Urothelium cell line (cell line): Measurements from ENCODE around the gene TBC1D22A.

Experiments used
- DNase-seq: peaks from one replicate; pipeline ENCODE4 v3.0.0; 2011; ENCODE audit warnings: low spot score, mixed read lengths
- FAIRE-seq: peaks from 2 replicates; lab custom pipeline; 2011; peaks lifted over from hg19 to GRCh38; lab: Jason Lieb, UNC

The TBC1D22A gene

DNA sequence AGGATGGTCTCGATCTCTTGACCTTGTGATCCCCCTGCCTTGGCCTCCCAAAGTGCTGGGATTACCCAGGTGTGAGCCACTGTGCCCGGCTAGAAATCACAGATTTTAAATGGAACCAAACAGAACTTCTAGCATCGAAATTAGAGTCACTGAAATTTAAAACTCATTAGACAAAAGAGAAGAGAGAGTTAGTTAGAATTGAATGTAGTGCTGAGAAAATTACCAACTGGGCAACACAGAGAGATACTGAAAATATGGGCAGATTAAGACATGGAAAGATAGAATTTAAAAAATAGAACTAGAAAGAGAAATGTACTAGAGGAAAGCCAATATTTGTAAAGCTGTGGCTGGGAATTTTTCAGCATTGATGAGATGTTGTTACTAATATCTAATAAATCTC is 217.9 kb downstream of the TBC1D22A start:
- FAIRE-seq (no peak), DNase-seq (no peak)

DNA sequence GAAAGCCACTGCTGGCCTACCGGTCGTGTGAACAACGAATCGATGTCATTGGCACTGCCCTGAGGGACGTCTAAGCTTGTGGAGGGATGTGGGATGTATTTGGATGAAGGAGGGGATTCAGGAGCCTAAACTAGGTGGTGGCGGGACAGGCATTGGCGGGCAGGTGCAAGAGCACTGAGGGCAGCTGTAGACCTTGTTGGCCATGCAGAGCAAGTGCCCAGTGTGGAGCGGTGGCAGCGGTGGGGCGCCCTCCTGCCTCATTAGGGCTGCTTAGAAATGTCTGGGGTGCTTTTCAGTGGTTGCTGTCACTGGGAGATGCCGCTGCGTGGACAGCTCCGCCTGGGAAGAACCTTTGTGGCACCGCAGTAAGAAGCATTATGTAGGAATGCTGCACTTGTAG is 220.2 kb downstream of the TBC1D22A start:
- DNase-seq (no peak), FAIRE-seq (no peak)

DNA sequence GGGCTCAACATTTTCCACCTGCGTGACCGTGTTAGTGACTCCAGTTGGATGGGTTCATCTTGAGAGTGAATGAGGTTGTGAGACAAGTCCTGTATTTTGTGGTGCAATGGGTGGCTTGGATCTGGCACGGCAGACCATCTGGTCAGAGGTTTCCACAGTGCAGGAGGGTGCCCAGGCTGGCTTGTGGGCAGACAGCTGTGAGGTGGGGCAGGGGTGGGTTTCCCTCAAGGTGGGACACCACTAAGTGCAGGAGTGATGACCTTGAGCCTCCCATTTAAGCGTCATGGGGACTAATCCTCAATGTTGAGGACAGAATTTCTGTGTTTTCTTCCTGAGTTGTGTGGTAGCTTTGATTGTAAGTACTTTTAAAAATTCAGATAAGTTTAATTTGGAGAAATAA is 220.6 kb downstream of the TBC1D22A start:
- no peak for DNase-seq
- FAIRE-seq: peak; percentile 62

DNA sequence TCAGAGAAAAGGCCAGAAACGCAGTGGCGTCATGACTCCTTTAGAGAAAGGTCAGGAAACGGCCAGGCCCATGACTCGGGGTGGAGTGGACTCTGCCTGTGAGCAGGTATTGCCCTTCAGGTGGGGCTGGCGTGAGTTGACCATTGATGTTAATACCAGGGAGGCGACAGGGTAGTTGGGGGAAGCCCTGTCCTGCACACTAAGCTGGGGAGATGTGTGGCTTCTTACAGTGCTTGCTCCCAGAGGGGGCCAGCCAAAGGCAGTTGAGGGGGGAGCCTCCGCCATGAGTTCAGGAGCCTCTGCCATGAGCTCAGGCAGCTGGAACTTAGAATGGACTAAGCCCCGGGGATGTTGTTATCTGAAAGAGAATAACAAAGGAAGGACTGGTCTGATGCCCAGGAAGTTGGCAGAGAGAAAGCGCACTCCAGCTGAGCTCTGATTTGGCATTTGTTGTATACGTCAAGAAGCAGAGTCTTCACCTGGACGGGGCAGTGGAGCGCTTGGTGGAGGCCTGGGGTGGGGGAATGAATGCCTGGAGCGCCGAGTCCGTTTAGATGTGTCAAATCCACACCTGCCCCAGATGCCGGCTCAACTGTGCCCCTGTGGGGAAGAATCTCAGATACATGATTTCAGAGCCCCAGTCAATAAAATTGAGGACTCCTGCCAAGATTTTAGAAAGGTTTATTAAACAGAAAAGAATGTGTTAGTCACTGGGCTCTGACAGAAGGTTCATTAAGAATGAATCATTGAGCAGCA is 222.5 kb downstream of the TBC1D22A start:
- FAIRE-seq: no peak
- peak; percentile 74 for DNase-seq

DNA sequence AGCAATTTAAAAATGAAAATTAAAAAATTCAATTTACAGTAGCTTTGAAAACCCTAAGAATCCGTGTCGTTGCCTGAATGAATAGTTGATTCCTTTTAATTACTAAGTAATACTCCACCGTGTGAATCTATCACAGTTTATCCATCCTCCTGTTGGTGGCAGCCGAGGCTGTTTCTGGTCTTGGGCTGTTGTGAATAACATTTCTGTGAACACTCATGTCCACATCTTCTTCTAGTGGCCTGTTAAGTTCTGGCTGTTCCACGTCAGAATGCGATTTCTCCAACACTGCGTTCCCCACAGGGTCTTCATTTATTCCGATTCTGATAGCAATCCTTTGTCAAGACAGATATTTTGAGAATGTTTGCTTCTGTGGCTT is 223.0 kb downstream of the TBC1D22A start:
- FAIRE-seq (no peak), DNase-seq (peak; percentile 50)

DNA sequence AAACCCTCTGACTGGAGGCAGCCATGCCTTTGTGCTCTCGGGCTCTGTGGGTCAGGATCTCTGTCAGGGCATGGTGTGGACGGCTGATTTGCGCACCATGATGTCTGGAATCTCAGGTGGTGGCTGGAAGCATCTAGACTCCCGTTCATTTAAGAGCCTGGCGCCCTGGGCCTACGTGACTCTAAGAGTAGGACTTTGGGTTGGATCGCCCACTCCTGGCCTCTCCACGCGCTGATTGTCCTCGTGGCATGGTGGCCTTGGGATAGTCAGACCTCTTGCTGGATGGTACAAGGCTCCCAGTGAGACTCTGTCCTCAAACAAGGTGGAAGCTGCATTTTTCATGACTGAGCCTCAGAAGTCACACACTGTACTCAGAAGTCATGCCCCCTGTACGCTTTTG is 224.3 kb downstream of the TBC1D22A start:
- no peak for FAIRE-seq
- DNase-seq: no peak

DNA sequence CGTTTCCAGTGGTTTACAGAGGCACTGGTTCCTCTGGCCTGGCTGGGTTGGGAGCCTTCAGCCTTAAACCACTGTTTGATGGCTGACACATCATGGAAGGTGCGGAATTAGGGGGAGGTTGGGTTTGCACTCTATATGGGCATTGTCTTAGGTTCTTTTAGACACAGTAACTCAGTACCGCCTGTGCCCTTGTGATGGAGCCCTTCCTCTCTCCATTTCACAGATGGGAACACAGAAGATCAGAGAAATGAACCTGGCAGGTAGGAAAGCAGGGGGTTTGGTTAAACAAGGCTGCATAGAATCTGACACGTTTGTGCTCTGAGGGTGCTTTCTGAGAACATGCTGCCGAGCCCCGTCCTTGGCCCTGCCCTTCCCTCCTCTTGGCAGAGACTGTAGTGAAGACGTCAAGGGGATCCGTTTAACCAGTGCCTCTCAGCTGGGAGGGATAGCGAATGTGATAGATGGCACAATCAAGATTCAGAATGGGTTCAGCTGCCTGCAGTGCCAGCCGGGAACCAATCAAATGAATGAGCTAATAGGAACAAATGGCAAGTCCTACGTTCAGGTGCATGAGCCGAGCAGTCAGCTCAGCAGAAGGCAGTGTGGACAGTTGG is 228.6 kb downstream of the TBC1D22A start:
- FAIRE-seq (peak; percentile 35), DNase-seq (no peak)

DNA sequence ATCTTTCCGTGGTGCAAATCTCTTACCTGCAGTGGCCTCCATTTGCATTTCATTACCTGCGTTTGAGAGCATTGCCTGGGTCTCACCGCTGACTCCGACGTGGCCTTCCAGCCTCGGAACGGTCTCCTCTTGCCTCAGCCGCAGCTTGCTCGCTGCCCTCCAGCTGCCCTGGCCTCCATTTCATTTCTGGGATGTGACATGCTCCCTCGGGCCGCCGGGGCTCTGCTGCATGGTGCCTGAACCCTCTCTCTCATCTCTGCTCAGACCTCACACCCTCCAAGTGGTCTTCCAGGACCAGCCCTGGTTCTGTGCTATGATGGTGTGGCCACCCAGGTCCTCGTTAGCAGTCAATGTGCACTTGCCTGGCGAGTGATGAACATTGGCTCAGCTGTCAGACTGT is 229.2 kb downstream of the TBC1D22A start:
- FAIRE-seq: peak; percentile 63

DNA sequence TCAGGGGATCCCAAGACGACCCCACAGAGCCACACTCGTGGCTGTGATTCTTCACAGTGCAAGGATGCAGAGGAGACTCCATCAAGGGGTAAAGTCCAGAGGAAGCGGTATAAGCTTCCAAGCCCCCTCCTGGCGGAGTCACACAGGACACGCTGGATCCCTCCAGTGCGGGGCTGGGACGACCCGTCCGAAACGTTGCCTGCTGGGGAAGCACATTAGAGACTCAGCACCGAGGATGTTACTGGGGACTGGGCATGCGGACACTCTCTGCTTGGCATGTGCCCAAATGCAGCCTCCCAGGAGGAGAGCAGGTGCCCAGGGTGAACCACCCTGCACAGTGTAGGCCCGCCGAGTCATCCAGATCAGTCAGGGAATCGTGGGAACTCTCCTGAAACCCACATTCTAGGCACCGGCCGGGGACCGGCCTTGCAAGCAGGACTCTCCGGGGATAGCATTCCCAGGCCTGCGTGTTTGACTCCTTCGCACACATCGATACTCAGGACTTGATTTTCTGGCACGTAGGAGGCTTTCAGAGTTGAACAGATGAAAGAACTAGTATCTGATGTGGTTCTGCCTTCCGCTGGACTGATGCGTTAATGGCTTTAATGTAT is 229.8 kb downstream of the TBC1D22A start:
- FAIRE-seq: no peak
- no peak for DNase-seq

More for the DNA sequence above, 229.2 kb downstream of the TBC1D22A start:
- no peak for DNase-seq

DNA sequence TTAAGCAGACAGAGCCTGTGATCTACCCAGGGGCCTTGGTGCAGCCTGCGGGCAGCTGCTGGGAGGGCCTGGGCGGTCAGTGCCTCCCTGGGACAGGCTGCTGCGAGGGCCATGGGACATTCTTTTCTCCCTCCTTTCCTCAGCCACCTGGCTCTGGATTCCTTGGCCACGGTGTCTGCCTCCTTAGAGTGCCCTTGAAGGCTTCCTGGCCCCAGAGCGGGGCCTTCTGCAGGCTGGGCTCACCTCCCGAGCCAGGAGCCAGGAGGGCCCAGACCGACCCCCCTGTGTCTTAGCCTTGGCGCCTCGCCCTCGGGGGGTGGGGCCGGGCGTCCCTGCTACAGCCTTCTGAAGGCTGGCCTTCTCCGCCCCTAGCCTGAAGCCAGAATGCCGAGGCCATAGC is 231.2 kb downstream of the TBC1D22A start:
- DNase-seq (no peak), FAIRE-seq (no peak)

DNA sequence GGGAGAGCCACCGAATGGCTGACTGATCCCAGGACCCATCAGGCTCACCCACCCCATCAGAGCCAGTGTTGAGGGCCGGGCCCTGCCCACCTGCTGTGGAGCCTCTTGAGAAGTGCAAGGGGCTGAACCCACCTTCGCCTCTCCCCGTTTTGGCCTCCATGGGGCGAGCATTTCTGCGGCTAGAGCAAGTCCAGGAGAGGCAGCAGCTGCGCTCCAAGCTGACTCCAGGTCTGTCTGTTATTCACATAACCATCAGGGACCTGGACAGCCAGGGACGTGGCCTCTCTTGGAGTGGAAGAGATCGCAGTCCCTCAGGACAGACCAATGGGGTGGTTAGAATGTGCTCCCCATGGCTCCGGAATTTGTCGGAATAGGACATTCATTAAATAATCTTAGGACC is 231.8 kb downstream of the TBC1D22A start:
- no peak for FAIRE-seq

DNA sequence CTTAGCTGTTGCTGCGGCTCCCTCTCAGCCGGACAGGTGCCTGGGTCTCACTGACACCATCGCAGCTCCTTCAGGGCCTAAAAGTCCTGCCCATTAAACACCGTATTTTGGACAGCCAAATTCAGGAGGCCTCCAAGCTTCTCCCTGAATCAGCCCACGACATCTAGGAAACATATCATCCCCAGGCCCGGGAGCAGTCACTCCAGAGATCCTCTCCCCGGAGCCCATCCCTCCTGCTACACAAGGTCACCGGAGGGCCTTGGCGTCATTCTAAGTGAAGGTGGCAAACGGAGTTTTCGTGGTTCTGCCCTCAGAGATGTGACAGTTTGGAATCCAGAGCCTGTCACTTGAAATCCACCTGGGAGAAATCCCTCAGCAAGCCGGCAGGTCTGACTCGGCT is 232.5 kb downstream of the TBC1D22A start:
- FAIRE-seq: no peak
- no peak for DNase-seq

More for the DNA sequence above, 231.8 kb downstream of the TBC1D22A start:
- DNase-seq: no peak

DNA sequence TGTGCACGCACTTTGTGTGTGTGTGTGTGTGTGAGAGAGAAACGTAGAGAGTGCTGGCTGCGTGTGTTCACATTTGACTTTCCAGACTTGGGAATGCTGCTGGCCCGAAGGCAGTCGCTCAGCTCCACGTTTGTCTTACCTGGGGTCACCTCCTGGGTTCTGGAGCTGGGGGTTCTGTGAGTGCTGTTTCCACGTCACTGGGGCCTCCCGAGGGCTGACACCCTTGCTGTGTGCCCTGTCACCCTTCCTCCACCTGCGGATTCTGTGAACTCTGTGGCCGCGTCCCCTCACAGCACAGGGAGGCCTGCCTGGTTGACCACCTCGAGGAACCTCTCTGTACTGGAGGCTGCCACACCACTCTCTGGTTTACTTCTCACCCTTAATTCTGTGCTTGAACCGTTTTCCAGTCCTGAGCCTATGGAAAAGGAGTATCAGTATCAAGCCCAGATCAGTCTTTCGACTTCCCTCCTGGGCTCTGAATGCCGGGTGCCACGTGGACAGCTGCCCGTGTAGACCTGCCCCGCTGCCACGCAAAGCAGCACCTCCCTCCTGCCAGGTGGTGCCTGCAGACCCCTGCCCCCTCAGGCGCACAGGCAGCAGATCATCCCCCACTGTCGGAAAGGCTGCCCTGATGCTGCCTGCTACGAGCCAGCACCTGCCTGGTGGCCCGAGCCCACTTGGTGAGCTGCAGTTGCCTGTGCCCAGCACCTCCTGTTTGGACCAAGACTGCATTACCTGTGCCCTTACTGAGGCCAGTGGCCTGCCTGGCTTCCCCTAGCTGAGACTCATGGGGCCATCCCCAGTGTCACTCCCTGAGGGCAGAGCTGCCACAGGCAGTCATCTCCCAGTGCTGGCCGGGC is 233.3 kb downstream of the TBC1D22A start:
- DNase-seq (no peak), FAIRE-seq (peak; percentile 17)

DNA sequence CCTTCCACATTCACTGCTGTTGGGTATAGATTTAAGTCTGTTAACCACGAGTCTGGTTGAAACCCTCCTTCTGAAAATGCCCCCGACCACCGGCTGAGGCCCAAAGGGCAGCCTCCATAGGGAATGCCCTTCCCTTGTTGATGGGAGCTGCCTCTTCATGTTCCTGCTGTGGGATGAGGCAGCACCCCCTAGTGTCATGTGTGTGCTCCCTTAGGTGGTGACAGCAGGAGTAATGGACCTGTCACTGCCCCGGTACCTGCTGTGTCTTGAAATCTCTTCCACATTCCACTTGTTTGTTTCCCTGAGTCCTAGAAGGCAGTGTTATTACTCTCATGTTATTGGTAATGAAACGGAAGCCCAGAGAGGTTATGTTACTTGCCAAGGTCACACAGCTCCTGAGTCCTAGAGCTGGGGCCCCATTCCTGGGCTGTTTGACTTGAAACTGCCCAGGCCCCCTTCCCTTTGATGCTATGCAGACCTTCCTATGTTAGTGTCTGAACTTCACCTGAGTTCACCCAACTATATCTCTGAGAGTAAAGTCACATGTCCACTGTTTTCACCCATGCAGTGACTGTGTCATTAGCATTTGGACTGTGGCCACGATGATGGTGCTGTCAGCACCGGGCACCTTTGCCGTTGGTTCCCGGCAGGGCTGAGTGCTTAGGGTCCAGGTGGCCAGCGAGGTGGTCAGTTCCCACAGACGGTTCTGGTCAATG is 234.3 kb downstream of the TBC1D22A start:
- peak; percentile 72 for FAIRE-seq
- no peak for DNase-seq

DNA sequence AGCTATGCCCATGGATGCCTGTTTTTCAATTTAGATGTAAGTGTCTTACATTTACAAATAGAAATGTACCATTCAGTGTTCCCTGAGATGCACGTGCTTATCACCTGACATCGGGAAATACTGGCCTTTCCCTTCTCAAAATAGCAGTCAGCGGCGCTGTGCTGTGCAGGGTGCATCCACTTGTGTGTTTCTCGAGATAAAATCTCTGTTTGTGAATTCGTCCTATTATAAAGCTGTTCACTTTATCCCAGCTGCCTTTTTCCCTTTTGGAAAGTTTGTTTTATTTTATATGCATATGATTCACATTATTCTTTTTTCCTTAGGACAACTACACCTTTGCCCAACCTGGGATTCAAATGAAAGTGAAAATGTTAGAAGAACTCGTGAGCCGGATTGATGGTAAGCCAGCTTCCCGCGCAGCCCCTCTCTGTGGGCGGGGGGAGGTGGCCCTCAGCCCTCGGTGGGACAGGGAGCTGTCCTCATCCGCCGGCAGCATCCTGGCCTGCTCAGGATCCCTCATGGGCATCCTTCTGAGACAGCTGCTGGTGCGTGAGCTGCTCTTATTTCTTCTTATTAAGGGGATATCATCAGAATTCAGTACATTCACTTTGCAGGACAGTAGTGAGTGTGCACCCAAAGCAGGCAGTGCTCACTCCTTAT is 235.0 kb downstream of the TBC1D22A start:
- DNase-seq: no peak
- FAIRE-seq: no peak

DNA sequence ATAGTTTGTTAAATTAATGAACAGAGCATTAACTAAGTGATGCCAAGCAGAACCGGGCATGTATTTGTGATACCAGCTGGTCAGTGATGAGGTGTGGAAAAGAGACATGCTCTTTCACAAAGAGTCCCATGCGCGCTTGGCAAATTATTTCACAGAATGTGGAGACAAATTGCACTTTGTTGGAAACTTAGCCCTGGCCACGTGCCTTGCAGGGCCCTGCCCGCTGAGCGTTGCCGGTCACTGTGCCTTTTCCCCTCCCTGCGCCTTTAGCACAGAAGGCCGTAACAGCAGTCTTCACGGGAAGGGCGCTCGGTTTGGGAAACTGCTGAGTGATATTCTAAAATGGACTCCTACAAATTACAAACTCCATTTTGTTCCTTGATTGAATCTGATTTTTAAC is 235.9 kb downstream of the TBC1D22A start:
- FAIRE-seq: no peak

DNA sequence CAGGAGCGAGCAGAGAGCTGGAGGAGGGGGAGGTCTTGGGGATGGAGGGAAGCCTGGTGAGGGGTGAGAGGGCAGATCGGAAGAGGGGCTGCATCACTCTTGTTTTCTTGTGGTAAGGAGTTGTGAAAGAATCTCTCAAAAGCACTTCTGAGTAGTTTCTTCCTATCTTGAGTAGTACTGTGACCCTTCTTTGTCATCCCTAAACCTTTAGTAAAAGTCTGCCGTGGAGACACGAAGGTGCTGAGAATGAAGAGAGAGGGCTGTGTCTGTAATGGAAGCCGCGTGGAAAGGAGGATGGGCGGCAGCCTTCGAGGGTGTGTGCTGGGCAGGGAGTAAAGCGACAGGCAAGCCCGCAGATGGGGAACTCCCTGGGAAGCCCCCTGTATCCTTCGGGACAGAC is 237.8 kb downstream of the TBC1D22A start:
- FAIRE-seq (no peak), DNase-seq (no peak)

More for the DNA sequence above, 235.9 kb downstream of the TBC1D22A start:
- DNase-seq: no peak

DNA sequence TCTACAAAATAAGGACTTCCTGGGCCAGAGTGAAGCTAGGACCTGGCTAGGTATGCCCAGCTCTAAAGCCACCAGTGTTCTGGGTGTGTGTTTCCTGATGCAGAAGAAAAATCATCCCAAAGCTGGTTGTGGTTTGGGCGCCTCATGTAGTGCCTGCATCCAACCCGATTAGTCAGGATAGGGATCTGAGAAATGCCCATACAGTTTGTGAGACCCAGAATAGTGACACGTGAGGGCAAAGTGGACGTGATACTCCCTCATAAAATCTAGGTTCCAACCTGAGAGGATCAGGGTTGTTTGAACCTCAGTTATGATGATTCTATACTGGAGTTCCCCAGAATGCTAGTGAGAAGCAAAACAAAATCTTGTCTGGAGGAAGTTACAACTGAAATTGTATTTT is 238.4 kb downstream of the TBC1D22A start:
- no peak for FAIRE-seq

DNA sequence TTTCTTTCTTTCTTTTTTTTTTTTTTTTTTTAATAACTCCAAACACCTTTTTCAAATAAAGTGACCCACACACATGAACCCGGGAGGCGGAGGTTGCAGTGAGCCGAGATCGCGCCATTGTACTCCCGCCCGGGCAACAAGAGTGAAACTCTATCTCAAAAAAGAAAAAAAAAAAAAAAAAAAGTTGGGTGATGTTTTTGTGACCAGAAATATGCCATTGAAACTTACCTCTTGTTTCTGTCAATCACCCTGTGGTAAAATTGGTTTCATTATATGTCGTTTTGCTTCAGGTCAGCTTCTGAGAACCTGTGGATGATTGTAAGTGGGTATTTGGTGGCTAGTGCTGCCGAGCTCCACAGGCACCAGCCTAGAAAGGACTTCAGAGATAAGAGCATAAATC is 238.8 kb downstream of the TBC1D22A start:
- DNase-seq (no peak), FAIRE-seq (no peak)

More for the DNA sequence above, 238.4 kb downstream of the TBC1D22A start:
- no peak for DNase-seq

DNA sequence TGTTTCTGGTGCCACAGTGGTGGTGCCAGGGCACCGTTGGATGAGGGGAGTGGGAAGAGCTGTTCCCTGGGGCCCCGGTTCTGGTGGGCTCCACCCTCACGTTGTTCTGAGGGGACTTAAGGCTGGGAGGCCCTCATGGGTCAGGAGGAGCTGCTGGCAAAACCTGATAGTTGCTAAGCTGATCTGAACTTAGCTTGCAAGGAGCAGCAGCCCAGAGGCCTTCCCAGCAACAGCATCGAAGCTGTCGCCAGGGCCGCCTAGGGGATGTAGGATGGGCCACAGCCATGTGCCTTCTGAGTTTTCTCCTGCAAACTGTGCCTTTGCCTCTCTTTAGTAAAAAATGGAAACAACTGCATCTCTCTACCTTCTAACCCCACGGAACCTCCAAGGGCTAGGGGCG is 240.2 kb downstream of the TBC1D22A start:
- no peak for FAIRE-seq

More for the DNA sequence above, 240.2 kb downstream of the TBC1D22A start:
- DNase-seq: no peak
